Stimulated activated CD4-positive, alpha-beta T cell treated with anti-CD3 and anti-CD28 coated beads, Interleukin-1b, Interleukin-23, amount 100 ng/mL, for 48 hours (primary cell): ENCODE data around the gene ZNF568.

ENCODE experiments used
- DNase-seq: peaks from one replicate; pipeline ENCODE4 v3.0.0-alpha.2; 2020

The ZNF568 gene

DNA sequence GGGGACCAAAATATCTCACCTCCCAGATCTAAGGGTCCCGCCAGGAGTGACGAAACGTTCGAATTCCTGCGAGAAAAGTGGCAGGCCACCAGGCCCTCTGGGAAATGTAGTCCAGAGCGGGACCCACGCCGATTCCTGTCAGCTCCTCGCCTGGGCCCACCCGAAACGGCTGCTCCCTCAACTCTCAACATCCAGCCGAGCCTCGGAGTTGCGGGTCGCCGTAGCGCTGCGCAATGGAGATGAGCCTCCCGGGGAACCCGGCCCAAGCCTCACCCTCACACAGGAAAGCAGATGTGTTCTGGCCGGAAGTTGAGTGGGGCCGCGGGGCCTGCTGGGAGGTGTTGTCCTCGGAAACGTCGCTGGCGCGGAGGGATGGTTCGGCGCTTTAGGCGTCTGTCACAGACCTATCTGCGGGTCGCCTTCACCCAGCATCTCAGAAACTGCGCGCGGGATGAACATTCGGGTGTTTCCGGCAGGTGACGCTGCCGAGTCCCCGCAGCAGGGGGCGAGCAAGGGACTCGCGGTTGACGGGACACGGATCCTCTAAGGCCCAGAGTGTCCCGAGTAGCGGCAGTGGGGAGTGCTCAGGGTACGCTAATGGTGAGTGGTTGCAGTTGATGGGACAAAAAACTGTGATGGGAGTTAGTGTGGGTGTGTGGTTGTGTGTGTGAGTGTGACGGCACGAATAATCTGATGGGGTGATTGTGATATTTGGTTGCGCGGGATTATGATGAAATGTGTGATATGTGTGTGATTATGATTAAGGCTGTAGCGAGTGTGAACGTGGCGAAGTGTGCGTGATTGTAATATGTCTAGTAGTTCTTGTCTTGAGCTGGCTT is at the start of gene ZNF568, which contains the start of gene ZNF829:
ZNF568 (plus strand) TSS at position 341 of the 839 bp plus-strand sequence. CDS start 6,439 bp downstream, outside the sequence.
ZNF829 (minus strand) TSS at position 300 of the 839 bp plus-strand sequence. CDS start 1,124 bp downstream, outside the sequence.
- DNase-seq = peak; percentile 96

DNA sequence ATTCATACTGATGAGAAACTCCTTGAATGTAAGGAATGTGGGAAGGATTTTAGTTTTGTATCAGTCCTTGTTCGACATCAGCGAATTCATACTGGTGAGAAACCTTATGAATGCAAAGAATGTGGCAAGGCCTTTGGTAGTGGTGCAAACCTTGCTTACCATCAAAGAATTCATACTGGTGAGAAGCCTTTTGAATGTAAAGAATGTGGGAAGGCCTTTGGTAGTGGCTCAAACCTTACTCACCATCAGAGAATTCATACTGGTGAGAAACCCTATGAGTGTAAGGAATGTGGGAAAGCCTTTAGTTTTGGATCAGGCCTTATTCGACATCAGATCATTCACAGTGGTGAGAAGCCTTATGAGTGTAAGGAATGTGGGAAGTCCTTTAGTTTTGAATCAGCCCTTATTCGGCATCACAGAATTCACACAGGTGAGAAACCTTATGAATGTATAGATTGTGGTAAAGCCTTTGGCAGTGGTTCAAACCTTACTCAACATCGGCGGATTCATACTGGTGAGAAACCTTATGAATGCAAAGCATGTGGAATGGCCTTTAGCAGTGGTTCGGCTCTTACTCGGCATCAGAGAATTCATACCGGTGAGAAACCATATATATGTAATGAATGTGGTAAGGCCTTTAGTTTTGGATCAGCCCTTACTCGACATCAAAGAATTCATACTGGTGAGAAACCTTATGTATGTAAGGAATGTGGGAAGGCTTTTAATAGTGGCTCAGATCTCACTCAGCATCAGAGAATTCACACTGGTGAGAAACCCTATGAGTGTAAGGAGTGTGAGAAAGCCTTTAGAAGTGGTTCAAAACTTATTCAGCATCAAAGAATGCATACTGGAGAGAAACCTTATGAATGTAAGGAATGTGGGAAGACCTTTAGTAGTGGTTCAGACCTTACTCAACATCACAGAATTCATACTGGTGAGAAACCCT is 38.9 kb upstream of the ZNF568 start:
- no peak for DNase-seq

DNA sequence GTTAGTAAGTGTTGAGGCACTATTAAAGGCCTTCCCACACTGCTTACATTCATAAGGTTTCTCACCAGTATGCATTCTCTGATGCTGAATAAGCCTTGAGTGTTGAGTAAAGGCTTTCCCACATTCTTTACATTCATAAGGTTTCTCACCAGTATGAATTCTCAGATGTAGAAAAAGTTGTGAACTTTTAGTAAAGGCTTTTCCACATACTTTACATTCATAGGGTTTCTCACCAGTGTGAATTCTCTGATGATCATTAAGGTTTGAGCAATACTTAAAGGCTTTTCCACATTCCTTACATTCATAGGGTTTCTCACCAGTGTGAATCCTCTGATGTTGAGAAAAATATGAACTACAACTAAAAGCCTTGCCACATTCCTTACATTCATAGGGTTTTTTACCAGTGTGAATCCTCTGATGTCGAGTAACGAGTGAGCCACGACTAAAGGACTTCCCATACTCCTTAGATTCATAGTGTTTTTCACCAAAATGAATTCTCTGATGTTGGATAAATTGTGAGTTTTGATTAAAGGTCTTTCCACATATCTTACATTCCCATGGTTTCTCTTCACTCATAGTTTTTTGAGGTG is 24.3 kb upstream of the ZNF568 start:
- no peak for DNase-seq

DNA sequence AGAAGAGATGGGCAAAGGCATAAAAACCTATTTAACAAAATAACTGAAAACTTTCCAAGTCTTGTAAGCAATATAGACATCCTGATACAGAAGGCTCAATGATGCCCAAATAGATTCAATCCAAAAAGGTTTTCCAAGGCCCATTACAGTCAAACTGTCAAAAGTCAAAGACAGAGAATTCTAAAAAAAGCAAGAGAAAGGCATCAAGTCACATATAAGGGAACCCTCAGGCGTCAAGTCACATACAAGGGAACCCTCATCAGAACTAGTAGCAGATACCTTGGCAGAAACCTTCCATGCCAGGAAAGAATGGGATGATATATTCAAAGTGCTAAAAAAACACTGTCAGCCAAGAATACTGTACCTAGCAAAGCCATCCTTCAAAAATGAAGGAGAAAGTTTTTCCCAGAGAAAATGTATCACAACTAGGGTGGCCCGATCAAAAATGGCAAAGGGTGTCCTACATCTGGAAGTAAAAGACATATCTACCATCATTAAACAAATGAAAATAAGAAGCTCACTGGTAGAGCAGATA is 21.2 kb upstream of the ZNF568 start:
- DNase-seq = no peak

DNA sequence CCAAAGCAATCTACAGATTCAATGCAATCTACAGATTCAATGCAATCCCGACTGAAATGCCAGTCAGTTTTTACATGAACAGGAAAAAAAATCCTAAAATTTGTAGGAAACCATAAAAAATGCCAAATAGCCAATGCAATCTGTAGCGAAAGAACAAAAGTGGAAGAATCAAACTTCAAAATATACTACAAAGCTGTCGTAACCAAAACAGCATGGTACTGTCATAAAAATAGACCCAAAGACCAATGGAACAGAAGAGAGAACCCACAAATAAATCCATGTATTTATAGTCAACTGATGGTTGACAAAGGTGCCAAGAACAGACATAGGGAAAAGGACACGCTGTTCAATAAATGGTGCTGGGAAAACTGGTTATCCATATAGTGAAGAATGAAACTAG is 17.7 kb upstream of the ZNF568 start:
- no peak for DNase-seq

DNA sequence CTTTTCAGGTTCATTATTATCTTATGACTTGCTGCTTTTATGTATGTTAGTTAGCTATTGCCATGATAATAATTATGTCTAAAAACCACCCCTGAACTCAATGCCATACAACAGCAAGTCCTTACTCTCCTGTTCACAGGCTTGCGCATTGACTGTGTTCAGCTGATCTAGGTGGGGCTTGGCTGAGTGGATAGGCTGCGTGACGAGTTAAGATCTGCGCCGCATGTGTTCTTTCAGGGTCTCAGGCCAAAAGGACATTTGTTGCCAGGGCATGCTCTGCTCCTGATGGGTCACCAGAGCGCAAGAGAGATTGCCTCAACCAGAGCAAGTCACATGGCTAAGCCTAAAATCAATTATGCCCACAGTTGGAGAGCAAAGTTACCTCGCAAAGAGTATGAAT is 859 bp downstream of the ZNF568 start:
- DNase-seq = no peak

DNA sequence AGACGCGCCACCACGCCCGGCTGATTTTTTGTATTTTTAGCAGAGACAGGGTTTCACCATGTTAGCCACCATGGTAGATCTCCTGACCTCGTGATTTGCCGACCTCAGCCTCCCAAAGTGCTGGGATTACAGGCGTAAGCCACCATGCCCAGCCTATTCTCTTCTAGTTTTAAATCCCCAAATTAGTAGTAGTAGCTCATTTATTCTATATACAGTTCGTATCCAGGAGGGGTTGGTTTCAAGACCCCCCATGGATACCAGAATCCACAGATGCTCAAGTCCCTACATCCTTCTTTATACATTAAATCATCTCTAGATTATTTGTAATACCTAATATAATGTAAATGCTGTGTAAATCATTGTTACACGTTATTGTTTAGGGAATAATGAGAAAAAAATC is 2.0 kb downstream of the ZNF568 start:
- DNase-seq = no peak

DNA sequence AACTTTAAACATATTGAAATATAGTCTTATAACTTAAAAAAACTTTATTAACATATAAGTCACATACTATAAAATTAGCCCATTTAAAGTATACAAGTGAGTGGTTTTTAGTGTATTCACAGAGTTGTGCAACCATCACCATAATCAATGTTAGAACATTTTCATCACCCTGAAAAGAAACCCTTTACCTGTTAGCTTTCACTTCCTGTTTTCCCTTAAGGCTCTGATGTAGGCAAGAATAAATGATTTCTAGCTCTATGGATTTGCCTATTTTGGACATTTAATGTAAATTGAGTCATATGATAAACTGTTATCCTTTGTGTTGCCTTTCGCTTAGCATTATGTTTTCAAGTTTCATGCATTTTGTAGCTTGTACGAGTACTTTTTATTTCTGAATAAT is 15.6 kb downstream of the ZNF568 start:
- no peak for DNase-seq

DNA sequence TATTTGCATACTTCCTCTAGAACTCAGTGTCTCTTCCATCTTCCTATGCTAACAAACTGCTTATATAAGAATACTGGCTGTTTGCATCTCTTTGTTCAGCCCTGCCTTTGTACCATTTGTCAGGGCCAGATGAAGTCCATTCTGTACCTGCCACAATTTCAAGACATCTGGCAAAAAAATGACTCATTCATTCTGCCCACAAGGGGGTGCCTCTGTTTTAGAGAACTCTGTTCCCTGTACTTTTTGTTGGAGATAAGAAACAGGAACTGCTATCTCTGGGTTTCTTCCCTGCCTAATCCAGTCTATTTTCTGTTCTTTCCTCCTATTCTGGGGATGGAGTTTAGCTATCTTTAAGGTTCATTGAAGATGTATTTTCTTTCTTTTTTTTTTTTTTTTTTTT is 23.0 kb downstream of the ZNF568 start:
- no peak for DNase-seq

DNA sequence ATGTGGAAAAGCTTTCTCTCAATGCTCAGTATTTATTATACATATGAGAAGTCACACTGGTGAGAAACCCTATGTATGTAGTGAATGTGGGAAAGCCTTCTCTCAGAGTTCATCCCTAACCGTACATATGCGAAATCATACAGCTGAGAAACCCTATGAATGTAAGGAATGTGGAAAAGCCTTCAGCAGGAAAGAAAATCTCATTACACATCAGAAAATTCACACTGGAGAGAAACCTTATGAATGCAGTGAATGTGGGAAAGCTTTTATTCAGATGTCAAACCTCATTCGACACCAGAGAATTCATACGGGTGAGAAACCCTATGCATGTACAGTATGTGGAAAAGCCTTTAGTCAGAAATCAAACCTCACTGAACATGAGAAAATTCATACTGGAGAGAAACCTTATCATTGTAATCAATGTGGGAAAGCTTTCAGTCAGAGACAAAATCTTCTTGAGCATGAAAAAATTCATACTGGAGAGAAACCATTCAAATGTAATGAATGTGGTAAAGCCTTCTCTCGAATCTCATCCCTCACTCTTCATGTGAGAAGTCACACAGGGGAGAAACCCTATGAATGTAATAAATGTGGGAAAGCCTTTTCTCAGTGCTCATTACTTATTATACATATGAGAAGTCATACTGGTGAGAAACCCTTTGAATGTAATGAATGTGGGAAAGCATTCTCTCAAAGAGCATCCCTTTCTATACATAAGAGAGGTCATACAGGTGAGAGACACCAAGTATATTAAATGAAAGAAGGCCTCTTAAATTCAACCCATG is 34.4 kb downstream of the ZNF568 start:
- DNase-seq = no peak

DNA sequence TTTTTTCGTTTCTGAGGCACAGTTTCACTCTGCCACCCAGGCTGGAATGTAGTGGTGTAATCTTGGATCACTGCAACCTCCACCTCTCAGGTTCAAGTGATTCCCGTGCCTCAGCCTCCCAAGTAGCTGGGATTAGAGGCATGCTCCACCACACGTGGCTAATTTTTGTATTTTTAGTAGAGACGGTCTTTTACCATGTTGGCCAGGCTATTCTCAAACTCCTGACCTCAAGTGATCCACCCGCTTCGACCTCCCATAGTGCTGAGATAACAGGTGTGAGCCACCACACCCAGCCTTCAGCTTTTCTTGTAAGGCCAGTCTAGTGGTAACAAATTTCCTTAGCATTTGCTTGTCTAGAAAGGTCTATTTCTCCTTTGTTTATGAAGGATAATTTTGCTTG is 46.2 kb downstream of the ZNF568 start:
- DNase-seq = no peak

DNA sequence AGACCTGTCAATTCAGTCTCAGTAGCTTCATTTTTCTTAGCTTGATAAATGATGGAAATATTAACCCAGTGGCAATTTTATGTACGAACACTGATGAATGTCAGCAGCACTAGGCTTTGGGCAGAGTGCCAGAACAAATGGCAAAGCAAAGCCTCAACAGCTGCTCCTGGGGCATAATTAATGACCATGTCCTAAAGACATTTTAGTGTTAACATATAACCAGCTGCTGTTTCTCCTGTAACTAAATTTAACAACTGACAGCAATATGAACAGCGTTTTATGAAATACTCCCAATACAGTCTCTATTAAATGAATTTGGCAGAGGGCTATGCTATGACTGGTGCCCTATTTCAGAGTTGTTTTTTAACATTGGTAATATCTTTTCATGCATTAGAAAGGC is 47.1 kb downstream of the ZNF568 start:
- no peak for DNase-seq

DNA sequence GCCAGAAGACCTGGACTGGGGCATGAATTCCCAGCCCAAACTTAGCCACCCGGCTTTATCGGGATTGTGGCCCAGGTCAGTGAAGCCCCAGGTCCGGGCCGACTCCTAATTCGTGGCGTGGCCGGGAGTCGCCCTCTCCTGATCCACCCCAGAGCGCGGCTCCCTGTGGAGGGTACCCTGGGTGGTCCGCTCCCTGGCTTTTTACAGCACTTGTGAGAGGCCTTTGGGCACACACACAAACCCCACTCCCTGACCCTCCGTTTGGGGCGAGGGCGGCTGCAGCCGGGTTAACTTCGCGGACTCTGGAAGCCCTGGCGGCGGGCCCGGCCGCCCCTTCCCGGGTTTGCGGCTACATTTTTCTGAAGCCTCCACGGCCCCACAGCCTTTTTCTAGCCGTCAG is 56.4 kb downstream of the ZNF568 start:
- no peak for DNase-seq

DNA sequence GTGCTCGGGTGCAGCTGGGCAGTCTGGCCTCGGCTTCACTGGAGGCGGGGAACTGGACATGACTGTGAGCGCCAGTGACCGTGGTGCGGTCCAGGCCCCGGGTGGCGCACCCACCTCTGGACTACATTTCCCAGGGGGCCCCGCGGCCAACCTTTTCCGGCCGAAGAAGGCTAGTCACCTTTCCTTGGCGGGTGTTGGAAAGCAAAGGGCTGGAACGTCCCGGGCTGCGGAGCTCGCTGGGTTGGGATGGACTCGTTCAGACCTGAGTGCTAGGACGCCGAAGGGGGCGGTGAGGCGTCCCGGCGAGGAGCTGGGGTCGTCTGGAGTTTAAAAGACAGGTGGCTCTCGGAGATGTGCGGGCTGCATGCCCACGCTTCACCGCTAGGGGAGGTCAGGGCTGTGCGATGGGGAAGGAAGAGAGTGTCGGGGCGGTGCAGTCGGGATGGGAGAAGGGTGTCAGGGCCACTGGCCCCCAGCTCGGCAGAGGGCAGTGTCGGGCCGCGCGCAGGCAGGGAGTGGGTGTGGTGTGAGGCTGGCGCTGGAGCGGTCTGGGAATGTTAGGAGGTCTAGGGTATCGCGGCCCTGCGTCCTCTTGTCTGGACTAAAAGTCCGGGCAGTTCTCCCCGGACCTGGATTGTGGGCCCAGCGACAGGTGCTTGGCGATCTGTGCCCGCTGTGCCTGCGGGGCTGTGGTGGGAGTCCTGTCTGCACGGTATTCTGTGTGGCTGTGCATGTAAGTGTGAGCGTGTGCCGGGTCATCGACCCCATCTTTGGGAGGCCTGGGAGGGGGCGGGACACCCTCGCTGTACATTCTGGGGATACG is 57.1 kb downstream of the ZNF568 start:
- DNase-seq = peak; percentile 72

DNA sequence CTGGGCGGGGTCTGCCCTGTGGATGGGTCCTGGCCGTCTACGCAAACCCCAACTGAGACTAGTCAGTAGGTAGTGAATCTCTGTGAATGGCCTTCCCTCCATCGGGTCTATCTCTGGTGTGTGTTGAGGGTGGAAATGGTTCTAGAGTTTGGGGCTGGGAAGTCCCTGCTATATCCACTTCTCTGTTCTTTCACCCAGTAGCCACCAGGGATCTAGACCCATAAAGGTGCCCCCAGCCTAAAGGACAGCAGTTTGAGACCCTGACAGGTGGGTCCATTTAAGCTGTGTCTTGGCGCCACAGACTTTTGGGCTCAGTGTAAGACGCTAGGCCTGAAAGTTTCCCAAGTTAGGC is 57.7 kb downstream of the ZNF568 start:
- no peak for DNase-seq

DNA sequence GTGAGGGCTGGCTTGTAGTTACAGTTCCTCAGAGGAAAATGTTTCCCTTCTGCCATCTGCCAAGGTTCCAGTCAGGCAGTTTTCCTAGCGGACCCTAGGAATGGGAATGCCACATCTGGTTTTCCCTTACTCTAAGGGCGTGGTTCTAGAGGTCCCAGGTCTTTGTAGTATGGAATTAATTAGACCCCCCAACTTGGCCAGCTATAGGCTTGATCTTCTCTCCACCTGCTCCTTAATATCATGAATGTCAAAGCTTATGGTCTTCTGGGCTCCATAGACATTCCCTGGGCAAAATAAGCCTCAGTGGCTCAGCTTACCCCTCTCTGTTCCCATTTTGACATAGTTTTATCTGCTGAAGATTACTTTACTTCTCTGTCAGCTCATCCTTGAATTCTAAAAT is 70.0 kb downstream of the ZNF568 start:
- no peak for DNase-seq

DNA sequence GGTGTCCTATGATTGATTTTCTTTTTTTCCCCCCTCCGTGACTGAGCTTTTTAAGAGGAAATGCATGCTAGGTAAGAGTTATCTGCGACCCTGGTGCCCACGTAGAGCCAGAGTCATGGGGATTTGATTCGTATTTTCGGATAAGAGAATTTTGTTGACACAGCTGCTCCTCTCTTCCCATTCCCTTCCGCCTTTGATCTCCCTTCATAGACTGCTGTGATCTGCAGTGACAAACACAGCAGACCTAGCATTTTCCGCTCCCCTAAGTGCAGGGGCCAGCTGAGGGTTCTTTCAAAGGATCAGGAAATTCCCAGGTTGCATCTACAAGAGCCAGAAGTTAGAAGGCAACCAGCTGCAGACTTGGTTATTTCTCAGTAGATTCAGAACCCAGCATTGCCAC is 70.5 kb downstream of the ZNF568 start:
- no peak for DNase-seq

DNA sequence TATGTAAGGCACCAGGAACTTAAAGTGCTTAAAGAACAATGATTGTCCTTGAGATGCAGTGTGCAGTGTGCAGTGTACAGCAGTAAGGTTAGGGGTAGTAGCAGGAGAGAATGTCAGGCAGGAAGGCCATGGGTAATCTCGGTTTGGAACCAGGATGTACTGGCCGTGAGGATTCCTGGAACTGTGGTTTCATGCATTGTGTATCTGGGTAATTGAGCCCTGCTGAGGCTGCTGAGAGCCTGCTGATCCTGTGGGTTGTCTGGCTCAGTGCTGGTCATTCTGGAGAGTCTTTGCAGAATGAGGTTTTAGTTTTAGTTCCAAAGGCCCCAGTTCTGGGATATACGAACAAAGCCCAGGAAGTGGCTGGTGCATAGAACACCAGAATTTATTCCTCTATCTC is 71.0 kb downstream of the ZNF568 start:
- no peak for DNase-seq

DNA sequence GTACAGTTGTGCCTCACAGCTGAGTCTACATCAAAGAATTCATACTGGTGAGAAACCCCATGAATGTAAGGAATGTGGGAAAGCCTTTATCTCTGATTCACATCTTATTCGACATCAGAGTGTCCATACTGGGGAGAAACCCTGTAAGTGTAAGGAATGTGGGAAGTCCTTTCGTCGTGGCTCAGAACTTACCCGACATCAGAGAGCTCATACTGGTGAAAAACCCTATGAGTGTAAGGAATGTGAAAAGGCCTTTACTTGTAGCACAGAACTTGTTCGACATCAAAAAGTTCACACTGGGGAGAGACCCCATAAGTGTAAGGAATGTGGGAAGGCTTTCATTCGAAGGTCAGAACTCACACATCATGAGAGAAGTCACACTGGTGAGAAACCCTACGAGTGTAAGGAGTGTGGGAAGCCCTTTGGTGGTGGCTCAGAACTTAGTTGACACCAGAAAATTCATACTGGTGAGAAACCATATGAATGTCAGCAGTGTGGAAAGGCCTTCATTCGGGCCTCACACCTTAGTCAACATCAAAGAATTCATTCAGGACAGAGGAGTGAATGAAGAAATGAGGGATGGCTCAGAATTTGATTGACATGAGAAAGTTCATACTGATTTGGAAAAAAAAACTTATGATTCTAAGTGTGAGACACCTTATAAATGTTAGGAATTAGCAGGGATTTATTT is 81.2 kb downstream of the ZNF568 start:
- DNase-seq = no peak

DNA sequence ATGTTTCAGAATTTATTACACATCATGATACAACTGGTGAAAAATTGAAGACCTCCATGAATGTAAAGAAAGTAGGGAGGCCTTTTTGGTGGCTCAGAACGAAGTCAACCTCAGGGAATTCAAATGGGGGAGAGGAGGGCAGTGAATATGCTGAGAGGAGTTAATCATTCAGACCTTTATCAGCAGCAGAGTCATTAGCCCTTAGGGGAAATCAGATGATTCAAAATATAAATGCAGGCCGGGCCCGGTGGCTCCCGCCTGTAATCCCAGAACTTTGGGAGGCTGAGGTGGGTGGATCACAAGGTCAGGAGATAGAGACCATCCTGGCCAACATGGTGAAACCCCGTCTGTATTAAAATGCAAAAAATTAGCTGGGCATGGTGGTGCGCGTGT is 81.7 kb downstream of the ZNF568 start:
- no peak for DNase-seq

DNA sequence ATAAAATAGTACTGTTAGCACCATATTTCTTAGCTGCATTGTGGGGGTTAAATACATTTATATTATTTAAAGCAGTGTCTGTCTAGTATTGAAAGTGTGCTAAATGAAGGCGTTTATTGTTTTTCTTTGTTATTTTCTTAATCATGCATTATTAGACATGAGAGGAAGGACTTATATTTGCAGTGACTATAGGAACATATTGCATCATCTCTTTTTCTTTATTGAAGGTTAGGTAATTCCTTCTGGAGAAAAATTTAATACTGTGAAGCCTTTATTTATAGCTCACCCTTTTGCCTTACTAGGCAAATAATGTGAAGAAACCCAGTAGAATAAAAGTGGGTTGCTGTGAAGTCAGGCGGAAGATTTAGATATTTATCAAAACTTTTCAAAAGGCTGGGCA is 83.2 kb downstream of the ZNF568 start:
- no peak for DNase-seq
